NCI-H2107 treated with DMSO at 0.1 percent for 48 hours (cell line): ENCODE data around the gene SLC2A9.
A peak's percentile ranks its signal among the peaks of the same experiment; 100 is the strongest.
"Not testable (repeated sequence)": the region's sequence is repeated elsewhere in the genome, so short reads cannot be mapped to it uniquely, and the experiment has no call there.

Experiments used
- DNase-seq: peaks from one replicate; lab custom pipeline; 2025; ENCODE audit not compliant: unreplicated experiment; lab: John Stamatoyannopoulos, UW

The SLC2A9 gene

GRCh38 chr4:9932771-9933170 is 88.5 kb downstream of the SLC2A9 start:
- no peak for DNase-seq

- no peak for DNase-seq
Observed at GRCh38 chr4:9931146-9931545, 90.2 kb downstream of the SLC2A9 start.

DNA sequence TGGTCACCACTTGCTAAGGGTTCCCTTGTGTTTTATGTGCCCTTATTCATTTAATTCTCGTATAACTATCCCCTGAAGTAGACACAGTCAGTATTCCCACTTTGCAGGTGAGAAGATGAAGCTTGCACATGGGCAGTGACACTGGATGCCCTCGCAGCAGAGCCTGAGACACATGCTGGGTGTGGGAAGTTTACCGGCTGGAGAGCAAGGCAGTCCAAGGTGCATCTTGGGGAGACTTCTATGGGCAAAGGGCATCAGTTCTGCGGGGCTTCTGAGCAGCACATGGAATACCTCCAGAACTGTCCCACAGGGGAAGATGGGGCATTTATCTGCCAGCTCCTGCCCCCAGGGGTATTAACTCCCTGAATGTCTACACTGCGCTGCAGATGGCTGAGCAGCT is 92.2 kb downstream of the SLC2A9 start:
- DNase-seq = no peak

DNA sequence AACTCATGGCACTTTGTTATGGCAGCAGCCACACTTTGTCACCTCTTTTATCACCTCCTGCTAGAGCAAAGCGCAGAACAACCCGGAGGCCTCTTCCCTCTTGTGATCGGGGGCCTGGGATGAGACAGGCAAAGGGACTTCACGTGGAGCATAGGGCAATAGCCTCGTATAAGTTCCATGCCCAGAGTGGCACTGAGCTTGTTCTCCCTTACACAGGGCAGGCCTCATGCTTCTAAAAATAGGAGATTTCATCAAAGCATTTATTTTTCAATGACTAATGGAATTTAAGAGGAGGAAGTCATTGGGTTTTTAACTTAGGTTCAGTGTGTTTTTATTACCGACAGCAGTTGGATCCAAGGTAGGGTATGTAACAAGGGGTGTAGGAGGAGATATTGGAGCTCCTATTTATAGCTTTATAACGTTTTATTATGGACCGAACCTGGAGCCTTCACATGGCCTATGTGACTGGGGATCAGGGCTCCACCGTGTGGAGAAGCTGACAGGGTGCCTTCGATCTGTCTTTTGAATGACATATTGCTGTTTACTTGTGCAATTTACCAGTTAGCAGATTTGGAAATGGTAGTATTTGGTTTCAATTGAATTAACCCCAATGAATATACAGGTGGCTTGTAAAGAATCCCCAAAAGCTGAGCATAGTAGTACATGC is 93.8 kb downstream of the SLC2A9 start:
- peak; percentile 37 for DNase-seq

DNA sequence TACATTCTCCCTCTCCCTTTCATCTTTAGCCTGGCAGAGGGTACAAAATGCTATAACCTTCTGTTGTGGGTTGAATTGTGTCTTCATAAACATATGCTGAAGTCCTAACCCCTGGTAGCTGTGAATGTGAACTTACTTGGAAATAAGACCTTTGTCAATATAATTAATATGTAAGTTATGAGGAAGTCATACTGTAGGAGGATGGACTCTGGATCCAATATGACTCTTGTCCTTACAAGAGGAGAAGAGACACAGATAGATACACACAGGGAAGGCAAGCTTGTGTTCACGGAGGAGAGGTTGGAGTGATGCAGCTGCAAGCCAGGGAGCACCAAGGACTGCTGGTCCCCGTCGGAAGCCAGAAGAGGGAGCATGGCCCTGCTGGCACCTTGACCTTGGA is 94.7 kb downstream of the SLC2A9 start:
- no peak for DNase-seq

- peak; percentile 85 for DNase-seq
Observed at GRCh38 chr4:9925750-9926439, 95.4 kb downstream of the SLC2A9 start.

DNA sequence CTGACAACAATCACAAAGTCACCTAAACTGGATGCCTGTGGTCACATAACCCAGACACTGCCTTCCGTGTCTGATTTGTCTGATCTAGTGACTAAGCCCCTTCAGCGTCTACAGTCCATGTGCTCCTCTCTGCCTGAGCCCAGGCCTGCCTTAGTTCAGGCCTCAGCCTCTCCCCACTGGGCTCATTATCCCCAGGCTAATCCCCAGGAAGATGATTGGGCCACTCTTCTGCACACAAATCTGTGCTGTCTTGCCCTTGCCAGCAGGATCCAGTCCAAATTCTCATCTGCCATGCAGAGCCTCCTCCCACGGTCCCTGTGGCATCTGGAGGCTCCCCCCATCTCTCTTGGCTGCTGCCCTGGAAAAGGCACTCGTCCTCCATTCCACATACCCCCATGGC is 96.5 kb downstream of the SLC2A9 start:
- DNase-seq = peak; percentile 68

DNA sequence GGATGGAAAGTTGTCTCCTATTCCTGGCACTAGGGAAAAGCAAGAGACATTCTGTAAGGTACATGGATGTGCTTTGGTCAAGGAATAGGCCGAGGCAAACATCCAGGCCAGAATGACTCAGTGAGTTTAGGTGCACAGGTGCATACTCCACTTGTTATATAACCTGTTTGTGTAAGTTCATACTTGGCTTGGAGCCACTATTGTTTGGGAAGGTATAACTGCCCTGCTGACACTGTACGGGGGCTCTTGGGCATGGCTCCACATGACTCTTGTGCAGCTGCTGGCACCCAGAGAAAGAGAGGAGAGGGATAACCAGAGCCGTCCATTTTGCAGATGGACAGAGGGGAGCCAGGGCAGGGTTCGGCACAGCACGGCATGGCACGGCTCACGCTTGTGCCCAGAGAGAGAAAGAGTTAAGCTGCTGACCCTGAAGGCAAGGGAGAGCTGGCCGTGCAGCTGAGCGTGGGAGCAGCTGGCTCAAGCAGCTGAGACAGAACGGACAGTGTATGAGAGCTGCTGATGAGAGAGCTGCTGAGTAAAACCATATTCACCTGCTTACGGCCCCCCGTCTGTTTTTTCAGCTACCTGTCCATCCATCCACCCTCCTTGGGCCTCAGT is 98.0 kb downstream of the SLC2A9 start:
- DNase-seq = no peak

GRCh38 chr4:9921326-9921725 is 100.0 kb downstream of the SLC2A9 start:
- no peak for DNase-seq

GRCh38 chr4:9920029-9920428 is 101.3 kb downstream of the SLC2A9 start:
- no peak for DNase-seq

- DNase-seq = no peak
Observed at GRCh38 chr4:9919047-9919446, 102.2 kb downstream of the SLC2A9 start.

GRCh38 chr4:9918484-9918883 is 102.8 kb downstream of the SLC2A9 start:
- DNase-seq = no peak

- DNase-seq = no peak
Observed at GRCh38 chr4:9916937-9917336, 104.4 kb downstream of the SLC2A9 start.

GRCh38 chr4:9916346-9916745 is 105.0 kb downstream of the SLC2A9 start:
- no peak for DNase-seq

DNA sequence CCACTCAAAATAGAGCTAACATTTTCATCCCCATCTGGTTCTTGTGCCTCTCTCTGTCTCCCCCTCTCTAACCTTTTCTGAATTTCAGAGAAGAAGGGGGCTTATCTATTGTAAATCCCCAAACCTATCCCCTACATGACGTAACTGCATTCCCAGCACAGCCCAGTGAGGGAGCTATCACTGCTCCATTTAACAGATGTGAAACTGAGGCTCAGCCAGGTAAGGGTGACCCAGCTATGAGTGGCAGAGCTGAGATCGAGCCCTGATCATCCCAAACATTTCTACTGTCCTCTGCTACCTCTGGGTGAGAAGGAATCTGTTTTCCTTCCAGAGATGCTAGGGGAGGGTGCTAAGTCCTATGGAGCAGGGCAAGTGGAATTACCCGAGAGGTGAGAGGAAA is 107.5 kb downstream of the SLC2A9 start:
- DNase-seq = no peak

GRCh38 chr4:9906996-9907395 is 114.3 kb downstream of the SLC2A9 start:
- DNase-seq = no peak

DNA sequence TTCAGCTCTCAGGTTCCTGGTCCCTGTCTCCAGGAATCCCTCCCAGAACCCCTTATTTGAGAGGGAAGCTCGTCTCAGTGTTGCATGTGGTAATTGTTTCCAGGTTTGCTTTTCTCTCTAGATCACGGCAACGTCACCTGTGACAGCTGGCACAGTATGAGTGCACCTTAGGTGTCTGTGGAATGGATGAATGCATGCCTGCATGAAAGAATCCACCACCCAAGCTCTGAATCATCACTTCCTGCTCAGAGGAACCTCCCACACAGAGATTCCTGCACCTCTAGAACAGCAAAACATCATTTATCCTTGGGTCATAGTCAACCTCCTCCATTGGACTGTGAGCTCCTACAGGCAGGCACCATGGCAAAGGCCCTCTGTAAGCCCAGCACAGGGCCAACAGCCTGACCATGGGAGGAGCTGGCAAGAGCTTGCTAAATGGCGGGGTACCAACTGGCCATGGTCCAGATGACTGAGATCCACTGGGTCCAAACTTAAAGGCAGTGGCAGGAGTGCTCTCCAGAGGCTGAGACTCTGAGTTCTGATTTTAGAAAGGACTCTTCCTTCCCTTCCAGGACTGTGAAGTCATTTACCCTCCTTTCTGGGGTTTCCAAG is 116.2 kb downstream of the SLC2A9 start:
- DNase-seq = no peak

- DNase-seq = no peak
Observed at GRCh38 chr4:9903317-9903716, 118.0 kb downstream of the SLC2A9 start.

DNA sequence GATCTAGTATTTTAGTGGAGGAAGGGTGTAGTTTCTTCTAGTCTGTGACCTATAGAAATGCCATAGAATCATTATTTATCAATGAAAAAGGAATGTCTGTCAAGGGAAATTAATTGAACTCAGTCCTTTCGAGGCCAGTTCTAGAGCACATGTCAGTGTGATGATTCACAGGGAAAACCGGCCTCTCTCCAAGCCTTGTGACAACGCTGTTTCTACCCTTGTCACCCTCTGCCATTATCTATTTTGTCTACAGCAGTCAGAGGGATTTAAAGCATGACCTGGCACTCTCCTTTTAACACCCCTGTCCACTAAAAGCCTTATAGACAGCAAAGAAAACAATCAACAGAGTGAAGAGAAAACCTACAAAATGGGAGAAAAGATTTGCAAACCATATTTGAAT is 120.0 kb downstream of the SLC2A9 start:
- no peak for DNase-seq

DNA sequence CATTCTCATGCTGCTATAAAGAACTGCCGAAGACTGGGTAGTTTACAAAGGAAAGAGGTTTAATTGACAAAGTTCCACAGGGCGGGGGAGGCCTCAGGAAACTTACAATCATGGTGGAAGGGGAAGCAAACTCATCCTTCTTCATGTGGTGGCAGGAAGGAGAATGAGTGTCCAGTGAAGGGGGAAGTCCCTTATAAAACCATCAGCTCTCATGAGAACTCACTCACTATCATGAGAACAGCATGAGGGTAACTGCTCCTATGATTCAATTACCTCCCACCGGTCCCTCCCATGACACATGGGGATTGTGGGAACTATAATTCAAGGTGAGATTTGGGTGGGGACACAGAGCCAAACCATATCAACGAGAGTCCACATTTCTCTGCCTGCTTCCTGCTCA is 120.7 kb downstream of the SLC2A9 start:
- DNase-seq = not testable (repeated sequence)

- no peak for DNase-seq
Observed at GRCh38 chr4:9899306-9900055, 121.8 kb downstream of the SLC2A9 start.
